ENCODE measurements around the gene ARF1. TPM values are rescaled to one million over a fixed set of nuclear protein-coding genes. Genes with fewer than 3 reads are reported as not detected.

Gene ARF1
- total RNA-seq, 1 experiment from 2014 or later: 292 TPM

DNA sequence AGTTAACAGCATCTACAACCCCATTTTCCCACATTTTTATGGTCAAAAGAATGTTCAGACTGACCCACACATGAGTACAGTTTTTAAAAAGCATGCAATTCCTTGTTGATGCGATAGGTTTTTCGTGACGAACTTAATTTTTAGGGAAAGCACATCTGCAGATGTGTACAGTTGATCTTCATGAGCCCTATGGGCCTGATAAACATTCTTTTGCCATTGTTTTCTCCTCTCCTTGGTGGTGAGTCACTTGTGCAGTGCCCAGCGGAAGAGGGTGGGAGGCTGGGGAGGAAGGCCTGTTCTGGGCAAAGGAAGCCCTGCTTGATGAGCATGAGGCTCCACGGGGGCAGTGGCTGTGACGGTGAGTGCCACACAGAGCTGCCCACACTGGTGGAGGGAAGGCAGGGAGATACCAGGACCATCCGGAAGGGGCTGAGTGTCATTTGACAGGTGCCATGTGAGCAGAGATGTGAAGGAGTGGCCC, 5.3 kb downstream of the ARF1 start:
- peak; percentile 90 for DNase-seq (ENCODE audit: low spot score)

DNA sequence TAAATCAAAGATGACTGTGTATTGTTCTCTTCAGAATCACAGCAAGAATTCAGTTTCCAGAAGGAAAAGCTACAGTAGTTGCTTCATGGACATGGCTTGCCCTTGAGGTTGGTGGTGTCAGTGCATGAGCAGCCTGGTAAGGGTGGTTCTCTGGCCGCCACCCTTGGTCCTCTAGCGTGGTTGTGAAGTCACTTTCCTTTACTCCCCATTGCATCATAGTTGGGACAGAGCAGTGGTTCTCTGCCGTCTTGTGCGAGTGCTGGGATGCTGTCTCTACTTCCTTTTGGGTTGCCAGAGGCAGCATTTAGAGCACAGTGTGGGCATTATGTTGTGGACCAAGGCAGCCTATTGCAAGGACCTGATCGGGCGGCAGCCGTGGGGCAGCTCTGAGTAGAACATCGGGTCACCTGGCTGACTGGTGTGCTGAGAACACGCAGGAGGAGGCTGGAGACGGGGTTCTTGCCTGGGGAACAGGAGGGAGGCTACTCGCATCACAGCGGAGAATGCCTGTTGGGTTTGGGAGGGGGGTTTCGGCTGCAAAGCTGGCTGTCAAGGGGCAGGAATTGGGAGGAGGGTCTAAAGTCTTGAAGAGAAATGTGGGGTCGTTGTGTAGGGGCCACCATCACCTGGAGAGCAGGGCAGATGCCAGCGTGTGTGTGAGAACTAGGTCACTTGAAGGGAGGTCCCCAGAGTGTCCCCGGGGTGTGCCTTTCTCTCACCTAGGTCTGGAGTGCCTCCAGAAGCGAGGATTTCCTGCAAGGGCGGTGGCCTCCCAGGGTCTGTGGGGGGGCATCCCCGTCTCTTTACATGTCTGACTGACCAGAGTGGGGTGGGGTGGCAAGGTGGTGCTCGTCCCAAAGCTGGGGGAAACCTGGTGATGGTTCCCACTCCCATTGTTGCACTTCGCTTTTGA, 6.3 kb downstream of the ARF1 start:
- no peak for DNase-seq (ENCODE audit: low spot score)

DNA sequence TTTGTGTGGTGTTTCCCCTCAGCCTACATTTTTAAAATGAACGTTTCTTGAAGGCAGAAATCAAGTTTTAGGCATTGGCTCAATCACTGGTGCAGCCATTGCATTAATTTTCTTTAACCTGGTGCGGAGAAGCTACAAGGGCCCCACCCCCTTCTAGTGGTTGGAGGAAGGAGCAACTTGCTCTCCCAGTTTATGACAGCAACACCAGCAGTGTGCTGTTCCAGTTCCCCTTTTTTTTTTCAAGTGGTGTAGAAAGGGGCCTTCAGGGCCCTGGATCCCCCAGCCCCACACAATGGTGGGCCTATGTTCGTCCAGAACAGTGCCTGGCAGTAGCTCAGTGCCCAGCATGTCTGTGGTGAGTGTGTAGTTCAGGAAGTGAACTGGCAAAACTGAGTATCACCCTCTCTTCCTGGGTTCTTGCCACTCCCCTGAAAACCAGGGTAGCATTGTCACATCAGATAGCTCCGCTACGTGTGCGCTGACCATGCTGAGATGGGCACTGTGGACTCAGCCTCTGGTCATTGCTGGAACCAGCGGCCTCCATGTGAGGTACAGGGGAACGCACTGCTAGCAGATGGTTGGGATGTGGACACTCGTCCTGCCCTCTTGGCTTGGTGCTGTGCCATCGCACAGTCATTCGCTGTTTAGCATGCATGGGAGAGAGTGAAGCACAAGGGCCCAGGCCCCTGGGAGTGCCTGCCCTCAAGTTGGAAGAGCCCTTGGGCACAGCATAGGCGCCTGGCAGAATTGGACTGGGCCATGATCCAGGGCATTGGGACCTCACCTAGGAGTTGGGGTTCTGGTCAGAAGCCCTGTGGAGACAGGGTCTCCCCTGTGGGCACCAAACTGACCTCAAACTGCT, 7.2 kb downstream of the ARF1 start:
- DNase-seq (ENCODE audit: low spot score): no peak

DNA sequence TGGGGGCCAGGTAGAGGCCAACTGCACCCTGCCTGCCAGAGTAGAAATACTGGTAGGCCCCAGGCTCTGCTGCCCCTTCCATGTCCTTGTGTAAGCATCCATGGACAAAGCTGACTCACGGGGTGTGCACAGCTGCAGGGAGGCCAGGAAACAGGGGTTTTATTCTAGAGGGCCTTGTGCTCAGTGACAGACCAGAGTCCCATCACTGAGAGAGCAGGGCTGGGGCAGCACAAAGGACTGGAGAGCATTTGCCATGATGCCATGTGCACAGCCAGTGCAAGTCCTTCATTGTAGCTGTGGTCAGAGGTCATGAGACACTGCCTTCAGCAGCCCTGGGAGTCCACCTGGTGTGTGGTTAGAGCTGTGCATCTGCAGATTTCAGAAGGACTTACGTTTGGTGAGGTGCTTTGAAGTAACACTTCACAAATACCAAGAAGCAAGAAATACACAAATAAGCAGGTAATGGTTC, 8.1 kb downstream of the ARF1 start:
- DNase-seq (ENCODE audit: low spot score): no peak

DNA sequence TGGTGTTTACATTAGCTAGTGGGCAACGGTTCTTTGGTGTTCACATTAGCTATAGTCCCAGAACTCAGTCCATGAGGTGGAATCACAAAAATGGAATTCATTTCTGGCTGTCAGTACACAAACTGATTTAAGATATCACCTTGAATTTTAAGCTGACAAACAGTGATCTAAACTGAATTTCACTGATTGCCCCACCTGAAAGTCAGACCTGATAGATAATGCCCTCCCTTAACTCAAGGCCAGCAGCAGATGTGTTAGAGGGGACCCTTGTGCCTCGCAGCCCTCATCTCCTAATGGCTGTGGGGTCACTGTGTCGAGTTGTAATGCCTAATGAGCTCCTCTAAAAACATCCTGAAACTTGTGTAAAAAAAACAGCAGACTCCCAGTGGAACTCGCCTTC, 8.6 kb downstream of the ARF1 start:
- no peak for DNase-seq (ENCODE audit: low spot score)

DNA sequence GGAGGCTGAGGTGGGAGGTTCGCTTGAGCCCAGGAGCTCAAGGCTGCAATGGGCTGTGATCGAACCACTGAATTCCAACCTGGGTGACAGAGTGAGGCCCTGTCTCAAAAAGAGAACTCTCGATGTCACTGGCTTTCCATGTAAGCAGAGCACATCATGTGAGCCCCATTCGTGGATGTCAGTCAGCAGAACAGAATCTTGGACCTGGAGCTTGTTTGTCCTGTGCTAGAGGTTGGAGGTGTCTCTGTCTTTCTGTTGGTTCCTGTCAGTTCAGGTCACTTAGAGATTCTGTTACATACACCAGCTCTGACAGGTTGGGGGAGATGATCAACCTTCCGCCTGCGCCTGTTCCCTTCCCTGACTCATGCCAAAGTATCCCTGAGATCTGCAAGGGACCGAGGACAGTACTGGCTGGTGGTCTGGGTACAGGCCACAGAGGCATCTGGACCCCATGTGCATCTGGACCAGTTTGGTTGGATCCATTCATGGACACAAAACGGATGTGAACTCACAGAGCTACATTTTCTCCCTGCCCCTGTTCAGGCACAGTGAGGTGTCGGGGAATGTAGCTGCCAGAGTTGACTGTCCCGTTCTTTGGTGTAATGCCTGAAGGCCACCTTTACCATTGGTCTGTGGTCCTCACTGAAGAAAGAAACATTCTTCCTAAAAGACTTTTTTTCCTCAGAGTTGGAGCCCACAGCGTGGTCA, 10.0 kb downstream of the ARF1 start:
- no peak for DNase-seq (ENCODE audit: low spot score)

DNA sequence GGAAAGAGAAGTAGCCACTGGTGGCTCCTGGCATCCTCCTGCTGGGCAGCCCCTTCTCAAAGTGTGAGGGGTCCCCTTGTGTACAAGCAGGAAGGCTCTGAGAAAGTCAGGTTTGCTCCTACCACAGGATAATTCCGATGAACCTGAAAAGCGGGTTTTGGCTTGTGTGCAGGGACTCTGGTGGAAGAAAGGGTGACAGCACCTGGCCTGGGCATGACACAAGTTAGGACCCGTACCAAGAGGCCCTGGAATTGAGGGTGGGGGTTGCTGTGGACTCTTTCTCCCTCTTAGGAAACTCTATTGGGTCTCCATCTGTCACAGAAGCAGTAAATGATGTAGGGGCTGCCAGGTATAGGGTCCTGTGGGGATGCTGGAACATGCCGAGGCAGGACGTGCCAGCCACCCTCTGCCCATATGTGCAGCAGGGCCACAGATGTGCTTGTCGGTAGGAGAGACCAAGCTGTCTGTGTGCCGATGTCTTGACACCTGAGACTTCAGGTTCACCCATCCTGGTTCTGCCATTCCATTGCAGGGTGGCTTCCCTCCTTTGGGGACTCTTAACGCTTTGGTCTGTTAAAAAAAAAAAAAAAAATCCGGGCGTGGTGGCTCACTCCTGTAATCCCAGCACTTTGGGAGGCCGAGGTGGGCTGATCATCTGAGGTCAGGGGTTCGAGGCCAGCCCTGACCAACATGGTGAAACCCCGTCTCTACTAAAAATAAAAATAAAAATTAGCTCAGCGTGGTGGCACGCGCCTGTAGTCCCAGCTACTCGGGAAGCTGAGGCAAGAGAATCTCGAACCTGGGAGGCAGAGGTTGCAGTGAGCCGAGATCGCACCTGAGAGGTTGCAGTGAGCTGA, 10.8 kb downstream of the ARF1 start:
- no peak for DNase-seq (ENCODE audit: low spot score)

DNA sequence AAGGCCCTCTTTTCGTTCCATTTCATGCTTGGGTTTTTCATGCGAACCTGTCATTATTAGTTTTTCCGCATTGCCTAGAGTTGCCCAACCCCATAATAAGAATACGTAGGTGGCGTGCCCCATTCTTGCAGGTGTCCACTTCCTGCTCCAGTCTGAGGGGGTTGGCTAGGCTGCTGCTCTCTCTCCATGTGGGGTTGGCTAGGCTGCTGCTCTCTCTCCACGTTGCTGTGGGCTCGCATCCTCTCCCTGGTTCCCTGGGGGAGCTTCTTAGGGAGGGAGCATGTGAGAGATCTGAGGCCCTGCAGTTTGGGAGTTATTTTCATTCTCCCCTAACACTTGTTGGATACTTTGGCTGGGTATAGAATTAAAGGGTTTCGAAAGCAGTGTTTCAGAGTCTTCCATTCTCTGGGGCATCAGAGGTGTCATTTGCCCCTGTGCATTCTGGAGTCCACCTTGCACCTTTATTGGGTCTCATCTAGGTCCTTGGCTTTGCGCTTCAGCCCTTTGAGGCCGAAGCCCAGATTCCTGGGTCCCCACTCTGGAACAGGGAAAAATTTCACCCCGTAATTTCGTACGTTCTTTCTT, 12.0 kb downstream of the ARF1 start:
- no peak for DNase-seq (ENCODE audit: low spot score)

DNA sequence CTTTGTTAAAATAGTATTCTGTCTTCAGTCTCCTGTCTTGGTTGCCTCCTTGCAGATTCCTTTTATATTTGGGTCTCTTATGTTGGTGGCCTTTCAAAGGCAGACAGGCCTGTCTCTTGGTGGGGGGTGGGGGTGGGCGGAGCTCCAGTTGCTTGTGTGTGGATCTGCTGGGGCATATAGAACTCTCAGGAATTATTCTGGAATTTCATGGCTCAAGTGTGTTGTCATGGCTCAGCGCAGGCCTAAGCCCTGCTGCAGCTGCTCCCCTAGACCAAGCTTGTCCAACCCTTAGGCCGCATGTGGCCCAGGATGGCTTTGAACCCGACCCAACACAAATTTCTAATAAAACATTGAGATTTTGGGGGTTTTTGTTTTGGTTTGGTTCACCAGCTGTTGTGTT, 12.7 kb downstream of the ARF1 start:
- no peak for DNase-seq (ENCODE audit: low spot score)

DNA sequence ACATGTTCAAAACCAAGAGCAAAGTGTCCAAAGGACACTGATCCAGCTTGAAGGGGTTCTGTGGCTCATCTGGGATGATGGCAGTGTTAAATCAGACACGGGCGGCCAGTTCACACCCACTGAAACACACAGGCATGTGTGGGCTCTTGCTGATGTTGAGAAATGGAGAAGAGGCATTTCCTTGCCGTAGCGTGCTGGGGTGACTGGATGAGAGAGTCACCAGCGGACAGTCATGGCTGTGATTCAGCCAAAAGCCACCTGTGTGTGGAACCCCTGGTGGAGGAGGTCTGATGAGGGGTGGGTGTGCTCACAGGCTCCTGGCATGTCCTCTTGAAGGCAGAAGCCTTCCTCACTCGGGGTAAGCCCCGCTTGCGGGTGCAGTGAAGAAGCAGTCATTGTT, 13.4 kb downstream of the ARF1 start:
- DNase-seq (ENCODE audit: low spot score): no peak

DNA sequence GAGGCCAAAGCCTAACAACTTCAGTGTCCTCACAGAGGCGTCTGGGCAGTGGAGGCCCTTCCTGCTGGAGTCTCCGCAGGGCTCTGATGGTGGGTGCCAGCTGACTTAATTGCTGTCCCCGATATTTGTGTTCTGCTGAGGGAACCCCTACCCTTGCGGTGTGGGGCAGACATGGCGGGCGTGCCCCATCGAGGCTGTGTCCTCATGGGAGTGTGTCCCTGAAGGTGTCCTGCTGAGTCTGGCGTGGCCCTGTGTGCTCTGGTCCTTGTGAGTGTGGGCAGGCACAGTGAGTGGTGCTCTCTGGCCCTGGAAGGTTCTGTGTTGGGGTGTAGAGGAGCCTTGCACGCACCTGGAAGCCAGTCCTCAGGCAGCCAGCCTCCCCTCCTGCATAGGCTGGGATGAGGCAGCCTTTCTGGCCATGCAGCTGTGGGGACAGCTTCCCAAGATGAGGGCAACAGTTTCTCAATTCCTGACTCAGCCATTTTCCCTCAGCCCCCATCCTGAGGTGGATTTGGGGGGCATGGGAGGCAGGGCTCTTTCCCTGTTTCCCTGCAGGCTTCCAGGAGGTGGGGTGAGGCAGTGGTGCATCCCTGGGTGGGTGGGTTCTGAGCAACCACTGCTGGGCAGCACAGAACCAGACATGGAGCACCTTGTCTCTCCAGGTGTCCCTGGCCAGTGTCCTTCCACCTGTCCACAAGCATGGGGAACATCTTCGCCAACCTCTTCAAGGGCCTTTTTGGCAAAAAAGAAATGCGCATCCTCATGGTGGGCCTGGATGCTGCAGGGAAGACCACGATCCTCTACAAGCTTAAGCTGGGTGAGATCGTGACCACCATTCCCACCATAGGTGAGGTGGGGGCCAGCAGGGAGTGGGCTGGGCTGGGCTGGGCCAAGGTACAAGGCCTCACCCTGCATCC, 14.2 kb downstream of the ARF1 start:
- no peak for DNase-seq (ENCODE audit: low spot score)

DNA sequence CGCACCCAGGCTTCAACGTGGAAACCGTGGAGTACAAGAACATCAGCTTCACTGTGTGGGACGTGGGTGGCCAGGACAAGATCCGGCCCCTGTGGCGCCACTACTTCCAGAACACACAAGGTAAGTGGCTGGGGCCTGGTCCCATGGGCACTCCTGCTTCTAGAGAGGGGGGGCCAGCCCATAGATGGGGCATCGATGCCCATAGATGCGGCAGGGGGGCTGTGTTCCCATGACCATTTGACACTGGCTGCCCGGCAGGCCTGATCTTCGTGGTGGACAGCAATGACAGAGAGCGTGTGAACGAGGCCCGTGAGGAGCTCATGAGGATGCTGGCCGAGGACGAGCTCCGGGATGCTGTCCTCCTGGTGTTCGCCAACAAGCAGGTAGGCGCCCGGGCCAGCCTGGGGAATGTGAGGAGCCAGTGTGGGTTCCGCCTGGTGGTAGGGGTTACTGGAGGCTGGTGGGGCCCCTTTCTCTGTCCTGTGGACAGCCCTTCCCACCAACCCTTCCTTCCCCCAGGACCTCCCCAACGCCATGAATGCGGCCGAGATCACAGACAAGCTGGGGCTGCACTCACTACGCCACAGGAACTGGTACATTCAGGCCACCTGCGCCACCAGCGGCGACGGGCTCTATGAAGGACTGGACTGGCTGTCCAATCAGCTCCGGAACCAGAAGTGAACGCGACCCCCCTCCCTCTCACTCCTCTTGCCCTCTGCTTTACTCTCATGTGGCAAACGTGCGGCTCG, 15.0 kb downstream of the ARF1 start:
- no peak for DNase-seq (ENCODE audit: low spot score)

DNA sequence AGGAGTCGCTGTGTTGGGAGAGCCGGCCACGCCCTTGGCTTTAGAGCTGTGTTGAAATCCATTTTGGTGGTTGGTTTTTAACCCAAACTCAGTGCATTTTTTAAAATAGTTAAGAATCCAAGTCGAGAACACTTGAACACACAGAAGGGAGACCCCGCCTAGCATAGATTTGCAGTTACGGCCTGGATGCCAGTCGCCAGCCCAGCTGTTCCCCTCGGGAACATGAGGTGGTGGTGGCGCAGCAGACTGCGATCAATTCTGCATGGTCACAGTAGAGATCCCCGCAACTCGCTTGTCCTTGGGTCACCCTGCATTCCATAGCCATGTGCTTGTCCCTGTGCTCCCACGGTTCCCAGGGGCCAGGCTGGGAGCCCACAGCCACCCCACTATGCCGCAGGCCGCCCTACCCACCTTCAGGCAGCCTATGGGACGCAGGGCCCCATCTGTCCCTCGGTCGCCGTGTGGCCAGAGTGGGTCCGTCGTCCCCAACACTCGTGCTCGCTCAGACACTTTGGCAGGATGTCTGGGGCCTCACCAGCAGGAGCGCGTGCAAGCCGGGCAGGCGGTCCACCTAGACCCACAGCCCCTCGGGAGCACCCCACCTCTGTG, 15.9 kb downstream of the ARF1 start:
- no peak for DNase-seq (ENCODE audit: low spot score)

DNA sequence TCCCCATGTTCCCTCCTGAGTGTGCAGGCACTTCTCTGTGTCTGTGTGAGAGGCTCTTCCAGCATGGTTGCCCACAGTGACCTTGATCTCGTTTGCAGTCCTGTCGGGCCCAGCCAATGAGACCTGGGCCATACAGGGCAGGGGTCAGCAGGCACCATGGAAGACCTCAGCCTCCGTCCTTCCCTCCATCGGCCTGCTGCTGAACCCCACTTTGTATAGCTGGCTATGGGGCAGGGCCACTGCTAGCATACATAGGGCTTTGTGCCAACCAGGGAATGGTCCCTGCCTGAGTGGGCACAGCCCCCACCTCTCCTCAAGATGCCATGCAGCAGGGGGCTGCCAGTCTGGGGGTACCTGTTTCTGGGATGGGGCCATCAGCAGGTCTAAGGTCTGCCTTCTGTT, 16.8 kb downstream of the ARF1 start:
- DNase-seq (ENCODE audit: low spot score): no peak

DNA sequence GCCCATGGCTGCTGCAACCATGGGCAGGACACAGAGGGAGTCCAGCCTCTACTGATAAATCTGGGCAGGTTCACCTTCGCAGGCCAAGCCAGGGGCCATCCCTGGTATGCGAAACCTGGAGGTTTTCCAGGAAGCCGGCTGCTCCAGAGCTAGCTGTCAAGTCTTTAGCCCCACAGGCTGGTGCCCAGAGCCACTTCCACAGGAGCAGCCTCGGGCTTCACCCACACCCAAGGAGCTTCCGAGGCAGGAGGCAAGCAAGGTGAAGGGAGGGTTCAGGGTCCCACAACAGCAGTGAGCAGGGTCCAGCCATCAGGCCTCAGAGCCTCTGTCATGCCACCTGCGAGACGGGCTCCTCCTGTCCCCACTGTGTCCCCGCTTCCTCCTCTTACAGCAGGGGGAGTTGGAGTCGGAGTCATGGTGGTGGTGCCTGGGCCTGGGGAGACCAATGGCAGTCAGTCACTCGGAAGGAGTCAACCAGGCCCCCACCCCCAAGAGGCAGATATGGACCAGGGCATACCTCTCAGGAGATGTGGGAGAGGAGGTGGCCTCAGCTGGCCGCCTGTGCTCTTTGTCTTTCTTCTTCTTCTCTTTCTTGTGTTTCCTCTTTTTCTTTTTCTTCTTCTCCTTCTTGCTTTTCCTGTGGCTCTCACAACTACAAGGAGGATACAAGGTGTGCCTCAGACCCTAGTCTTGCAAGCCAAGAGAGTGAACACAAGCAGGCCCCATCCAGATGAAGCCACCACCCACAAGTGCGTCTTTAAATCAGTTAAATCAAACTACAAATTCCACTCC, 18.5 kb downstream of the ARF1 start:
- DNase-seq (ENCODE audit: low spot score): no peak

DNA sequence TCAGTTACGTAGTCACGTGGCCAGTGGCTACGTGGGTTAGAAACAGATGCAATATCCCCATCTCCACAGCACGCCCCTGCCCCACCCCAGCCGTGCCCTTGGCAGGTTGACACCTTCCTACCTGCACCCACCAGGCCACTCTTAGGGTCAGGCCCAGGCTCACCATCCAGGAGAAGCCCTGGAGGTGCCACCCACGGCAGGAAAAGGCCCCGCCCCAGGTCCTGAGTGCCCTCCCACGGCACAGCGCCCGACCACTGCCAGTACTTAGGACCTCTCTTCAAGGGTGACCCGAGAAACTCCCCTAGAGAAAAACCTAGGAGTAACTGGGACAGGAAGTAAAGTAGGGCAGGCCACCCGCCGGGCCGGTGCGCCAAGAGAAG, 19.1 kb downstream of the ARF1 start:
- DNase-seq (ENCODE audit: low spot score): no peak

DNA sequence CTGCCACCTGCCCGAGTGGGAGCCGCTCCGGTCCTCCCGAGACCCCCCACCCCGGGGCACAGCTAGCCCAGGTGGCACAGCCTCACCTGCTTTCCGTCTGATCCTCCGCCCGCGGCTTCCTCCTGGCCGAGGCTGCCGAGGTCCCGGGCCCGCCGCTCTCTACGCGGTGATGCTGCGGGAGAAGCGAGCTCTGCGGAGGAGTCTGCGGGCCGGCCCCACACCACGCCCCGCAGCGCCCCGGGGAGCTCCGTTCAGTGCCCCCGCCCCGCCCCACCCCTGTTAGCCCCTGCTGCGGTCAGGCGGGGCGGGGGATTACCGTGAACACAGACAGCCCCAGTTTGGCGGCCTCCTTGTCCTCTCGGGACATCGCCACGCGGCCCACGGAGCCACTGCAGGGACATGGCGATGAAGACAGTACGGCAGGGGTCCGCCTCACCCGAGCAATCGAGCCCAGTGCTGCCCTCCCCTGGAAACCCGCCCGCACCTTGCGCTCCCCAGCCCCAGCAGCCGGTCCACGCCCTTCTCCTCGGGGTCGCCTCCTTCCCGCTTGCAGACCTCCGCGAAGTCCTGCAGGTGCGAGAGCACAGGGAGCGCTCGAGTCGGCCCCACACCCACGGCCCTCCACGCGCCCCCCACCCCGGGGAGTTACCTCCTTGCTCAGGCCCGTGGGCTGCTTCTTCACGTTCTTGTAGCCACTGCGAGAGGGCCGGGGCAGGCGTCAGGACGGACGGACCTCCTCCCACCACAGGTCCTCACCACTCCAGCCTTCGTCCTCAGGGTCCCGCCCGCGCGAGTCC, 19.7 kb downstream of the ARF1 start:
- no peak for DNase-seq (ENCODE audit: low spot score)

Measured in A172 (cell line).